ENCODE data around the gene NTSR1. TPM values are rescaled to one million over a fixed set of nuclear protein-coding genes. Genes with fewer than 3 reads are reported as not detected.

The NTSR1 gene
- total RNA-seq, 4 donors from 2014 or later, result 0.76 TPM; not detected in 3

DNA sequence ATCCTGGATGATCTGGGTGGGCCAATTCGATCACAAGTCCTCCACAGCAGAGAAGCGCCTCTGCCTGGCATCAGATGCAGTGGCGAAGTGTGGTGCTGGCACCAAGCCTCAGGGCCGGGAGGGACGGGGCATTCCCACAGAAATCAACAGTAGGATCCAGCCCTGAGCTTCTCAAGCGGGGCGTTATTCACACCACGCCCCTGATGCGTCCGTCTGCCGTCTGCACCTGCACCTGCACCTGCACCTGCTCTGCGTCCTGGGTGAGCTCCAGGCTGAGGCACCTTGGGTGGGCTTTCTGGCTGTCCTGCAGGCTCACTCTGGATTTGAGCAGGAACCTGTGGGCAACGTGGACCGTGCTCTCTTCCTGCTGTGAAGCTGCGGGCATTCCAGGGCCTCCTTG is 13.8 kb upstream of the NTSR1 start:
- Histone ChIP-seq H3K27me3 (no peaks in the 10 kb centered on the region), H3K4me3 (no peak overlapping the region), H3K9me3 (no peaks in the 10 kb centered on the region), H3K36me3 (no peaks in the 10 kb centered on the region), H3K27ac (no peak overlapping the region), H3K4me1 (no peaks in the 10 kb centered on the region)
- TF ChIP-seq POLR2A (IDR thresholded peaks at IDR 0.05), result no peak
- TF ChIP-seq, protein P1, sequence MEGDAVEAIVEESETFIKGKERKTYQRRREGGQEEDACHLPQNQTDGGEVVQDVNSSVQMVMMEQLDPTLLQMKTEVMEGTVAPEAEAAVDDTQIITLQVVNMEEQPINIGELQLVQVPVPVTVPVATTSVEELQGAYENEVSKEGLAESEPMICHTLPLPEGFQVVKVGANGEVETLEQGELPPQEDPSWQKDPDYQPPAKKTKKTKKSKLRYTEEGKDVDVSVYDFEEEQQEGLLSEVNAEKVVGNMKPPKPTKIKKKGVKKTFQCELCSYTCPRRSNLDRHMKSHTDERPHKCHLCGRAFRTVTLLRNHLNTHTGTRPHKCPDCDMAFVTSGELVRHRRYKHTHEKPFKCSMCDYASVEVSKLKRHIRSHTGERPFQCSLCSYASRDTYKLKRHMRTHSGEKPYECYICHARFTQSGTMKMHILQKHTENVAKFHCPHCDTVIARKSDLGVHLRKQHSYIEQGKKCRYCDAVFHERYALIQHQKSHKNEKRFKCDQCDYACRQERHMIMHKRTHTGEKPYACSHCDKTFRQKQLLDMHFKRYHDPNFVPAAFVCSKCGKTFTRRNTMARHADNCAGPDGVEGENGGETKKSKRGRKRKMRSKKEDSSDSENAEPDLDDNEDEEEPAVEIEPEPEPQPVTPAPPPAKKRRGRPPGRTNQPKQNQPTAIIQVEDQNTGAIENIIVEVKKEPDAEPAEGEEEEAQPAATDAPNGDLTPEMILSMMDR (IDR thresholded peaks at IDR 0.05), result no peak
- DNase-seq, result no peak

GRCh38 chr20:62695448-62696414 is 12.9 kb upstream of the NTSR1 start:
- DNase-seq, result no peak
- H3K4me3 ChIP-seq, result no peak overlapping the region
- TF ChIP-seq, protein P1 (IDR thresholded peaks at IDR 0.05), result no peak
- no peak for TF ChIP-seq POLR2A (IDR thresholded peaks at IDR 0.05)
- H3K9me3 ChIP-seq, result no peaks in the 10 kb centered on the region
- no peak overlapping the region for H3K27ac ChIP-seq
- no peaks in the 10 kb centered on the region for H3K27me3 ChIP-seq
- no peaks in the 10 kb centered on the region for H3K4me1 ChIP-seq
- no peaks in the 10 kb centered on the region for H3K36me3 ChIP-seq

- no peak for DNase-seq
- H3K27me3 ChIP-seq, result no peaks in the 10 kb centered on the region
- H3K4me1 ChIP-seq, result no peaks in the 10 kb centered on the region
- H3K27ac ChIP-seq, result no peak overlapping the region
- TF ChIP-seq POLR2A (IDR thresholded peaks at IDR 0.05), result no peak
- TF ChIP-seq, protein P1 (IDR thresholded peaks at IDR 0.05), result no peak
- H3K4me3 ChIP-seq, result no peak overlapping the region
- no peaks in the 10 kb centered on the region for H3K9me3 ChIP-seq
- no peaks in the 10 kb centered on the region for H3K36me3 ChIP-seq
These were observed 12.1 kb upstream of the NTSR1 start for GRCh38 chr20:62696434-62696957.

GRCh38 chr20:62696989-62697388 is 11.6 kb upstream of the NTSR1 start:
- no peaks in the 10 kb centered on the region for H3K36me3 ChIP-seq
- no peak for DNase-seq
- no peaks in the 10 kb centered on the region for H3K27me3 ChIP-seq
- H3K27ac ChIP-seq, result no peak overlapping the region
- H3K4me3 ChIP-seq, result no peak overlapping the region
- H3K4me1 ChIP-seq, result no peaks in the 10 kb centered on the region
- TF ChIP-seq, protein P1 (IDR thresholded peaks at IDR 0.05), result no peak
- TF ChIP-seq POLR2A (IDR thresholded peaks at IDR 0.05), result no peak
- H3K9me3 ChIP-seq, result no peaks in the 10 kb centered on the region

GRCh38 chr20:62697468-62697912 is 11.1 kb upstream of the NTSR1 start:
- Histone ChIP-seq H3K4me3 (no peak overlapping the region), H3K4me1 (no peaks in the 10 kb centered on the region), H3K27ac (no peak overlapping the region), H3K36me3 (no peaks in the 10 kb centered on the region), H3K9me3 (no peaks in the 10 kb centered on the region), H3K27me3 (no peaks in the 10 kb centered on the region)
- TF ChIP-seq POLR2A (IDR thresholded peaks at IDR 0.05), result no peak
- TF ChIP-seq, protein P1 (IDR thresholded peaks at IDR 0.05), result no peak
- no peak for DNase-seq

All from Peyer's patch (tissue), 4 donors.